SK-N-SH treated with all-trans-retinoic acid at 6 μM for 48 hours (cell line): Measurements from ENCODE around the gene UPP2.

Experiments
- ESRRG ChIP-seq: fragments of 250-450 bp; sonication (Bioruptor Pico); IDR thresholded peaks from 2 replicates; pipeline ENCODE4 v1.6.1; 2021; ENCODE audit warnings: mild to moderate bottlenecking
- PATZ1 ChIP-seq: fragments of 250-450 bp; sonication (Bioruptor Pico); IDR thresholded peaks from 2 replicates; pipeline ENCODE4 v1.8.0; 2020; ENCODE audit warnings: mild to moderate bottlenecking, moderate library complexity, borderline replicate concordance
- ZFP30 ChIP-seq: fragments of 450-650 bp; formaldehyde crosslinking; IDR thresholded peaks from 2 replicates; pipeline ENCODE4 v1.5.0; 2022; ENCODE audit warnings: mild to moderate bottlenecking, moderate library complexity
- ZNF70 ChIP-seq: fragments of 450-650 bp; formaldehyde crosslinking; IDR thresholded peaks from 2 replicates; pipeline ENCODE4 v1.5.0; 2020; ENCODE audit warnings: mild to moderate bottlenecking, moderate library complexity

GRCh38 chr2:158172719-158173118 is 71.0 kb downstream of the UPP2 start:
- TF ChIP-seq PATZ1 (CRISPR knock-in tag) = no peak
- no peak for TF ChIP-seq ZNF70 (CRISPR knock-in tag)
- no peak for TF ChIP-seq ZFP30 (CRISPR knock-in tag)
- TF ChIP-seq ESRRG (CRISPR knock-in tag) = no peak
